HCT116 (cell line): ENCODE measurements around the gene COL15A1. TPM values are rescaled to one million over a fixed set of nuclear protein-coding genes. Genes with fewer than 3 reads are reported as not detected.

Experiments
- ATAC-seq: fragments of 200-7000 bp; cut with Tn5 transposase; 2 replicates; pipeline ENCODE4 v1.9.1; 2020; ENCODE audit warnings: mild to moderate bottlenecking, moderate library complexity
- BruUV-seq: library from RNA; stranded (reverse); fragments of 400-500 nt; replicated peaks from 2 replicates; lab custom pipeline; 2021; lab: Mats Ljungman, UMichigan
- CTCF ChIA-PET: fragments of 300-600 bp; sonication (Branson Sonifier 250); formaldehyde crosslinking; loops from one replicate; lab custom pipeline; 2021; ENCODE audit warnings: antibody characterized with exemption; lab: Charles Lee
- POLR2A ChIA-PET: fragments of 300-600, 350-600 bp; sonication (Branson Sonifier 250); formaldehyde crosslinking; loops from one replicate; lab custom pipeline; 2021; ENCODE audit warnings: antibody characterized with exemption; lab: Charles Lee
- RAD21 ChIA-PET, 2 experiments: fragments of 300-600 bp; sonication (Branson Sonifier 250); formaldehyde crosslinking; loops; one replicate each; lab custom pipeline; 2023; ENCODE audit warnings: low total read pairs in 2 of 2; ENCODE audit not compliant: uncharacterized antibody in 2 of 2, unreplicated experiment in 2 of 2, low non-redundant PET in 1 of 2; lab: Charles Lee
- DNase-seq: peaks from one replicate; pipeline ENCODE4 v3.0.0-alpha.2; 2010; ENCODE audit warnings: low read depth, low spot score
- H2AFZ ChIP-seq: fragments of 200-600 bp; shearing (Covaris generic), sonication (generic); 2 replicates; pipeline ENCODE4 v1.6.1; 2017; ENCODE audit warnings: low read depth, mixed run types, mixed read lengths, antibody characterized with exemption, low read length; ENCODE audit not compliant: poor library complexity, severe bottlenecking
- H3K27ac ChIP-seq: 2 replicates; pipeline ENCODE4 v1.5.1; 2012; ENCODE audit warnings: low read depth, low read length
- H3K27me3 ChIP-seq: fragments of 200-600 bp; sonication (generic); 2 replicates; pipeline ENCODE4 v1.6.1; 2016; ENCODE audit warnings: mixed run types, low read length, mixed read lengths; ENCODE audit not compliant: insufficient read depth
- H3K36me3 ChIP-seq, 2 experiments: fragments of 200-500 bp in 1 of 2; fragments of 200-600 bp in 1 of 2; sonication (Bioruptor generic) in 1 of 2; sonication (generic) in 1 of 2; 2 replicates each; pipeline versions ENCODE4 v1.5.1 to v1.6.1; 2014 to 2016; ENCODE audit warnings: low read length in 2 of 2, inconsistent platforms in 1 of 2, mixed read lengths in 1 of 2, mixed run types in 1 of 2; ENCODE audit not compliant: insufficient read depth in 2 of 2, control insufficient read depth in 1 of 2
- H3K4me1 ChIP-seq, 2 experiments: fragments of 200-600 bp in 1 of 2; sonication (generic) in 1 of 2; 2 replicates each; pipeline versions ENCODE4 v1.5.1 to v1.6.1; 2012 to 2017; ENCODE audit warnings: low read length in 2 of 2, inconsistent platforms in 1 of 2, mild to moderate bottlenecking in 1 of 2, mixed read lengths in 1 of 2, mixed run types in 1 of 2, moderate library complexity in 1 of 2; ENCODE audit not compliant: insufficient read depth in 2 of 2, control insufficient read depth in 1 of 2
- H3K4me2 ChIP-seq: fragments of 200-600 bp; sonication (generic); 2 replicates; pipeline ENCODE4 v1.6.1; 2017; ENCODE audit warnings: mixed run types, low read length, mixed read lengths
- H3K4me3 ChIP-seq, 2 experiments: fragments of 200-600 bp in 1 of 2; sonication (generic) in 1 of 2; replicated peaks in 1 of 2; 2 replicates each; pipeline ENCODE4 v1.5.1; 2011 to 2016; ENCODE audit warnings: low read length in 2 of 2, control low read depth in 1 of 2, low read depth in 1 of 2, mild to moderate bottlenecking in 1 of 2, mixed read lengths in 1 of 2, mixed run types in 1 of 2
- H3K79me2 ChIP-seq: fragments of 200-600 bp; sonication (generic); 2 replicates; pipeline ENCODE4 v1.6.1; 2017; ENCODE audit warnings: mild to moderate bottlenecking, mixed run types, low read length, moderate library complexity, mixed read lengths; ENCODE audit not compliant: insufficient read depth
- H3K9ac ChIP-seq: fragments of 200-600 bp; sonication (generic); 2 replicates; pipeline ENCODE4 v1.6.1; 2016; ENCODE audit warnings: low read length, mixed read lengths
- H3K9me2 ChIP-seq: fragments of 200-600 bp; sonication (generic), shearing (Covaris generic); 2 replicates; pipeline ENCODE4 v1.6.1; 2017; ENCODE audit warnings: mixed run types, mild to moderate bottlenecking, moderate library complexity; ENCODE audit not compliant: insufficient read depth
- H3K9me3 ChIP-seq, 2 experiments: fragments of 200-500 bp in 1 of 2; fragments of 200-600 bp in 1 of 2; sonication (Bioruptor generic) in 1 of 2; sonication (generic) in 1 of 2; 2 replicates each; pipeline ENCODE4 v1.6.1; 2014 to 2017; ENCODE audit warnings: low read length in 2 of 2, mixed read lengths in 2 of 2, inconsistent platforms in 1 of 2, low read depth in 1 of 2, mild to moderate bottlenecking in 1 of 2, mixed run types in 1 of 2, moderate library complexity in 1 of 2; ENCODE audit not compliant: control insufficient read depth in 1 of 2, insufficient read depth in 1 of 2
- H4K20me1 ChIP-seq: fragments of 200-600 bp; sonication (generic), shearing (Covaris generic); 2 replicates; pipeline ENCODE4 v1.6.1; 2017; ENCODE audit warnings: mixed run types, mild to moderate bottlenecking, moderate library complexity; ENCODE audit not compliant: insufficient read depth
- EGR1 ChIP-seq: IDR thresholded peaks from 2 replicates; pipeline ENCODE4 v1.6.1; 2012; ENCODE audit warnings: low read depth
- SIN3A ChIP-seq: IDR thresholded peaks from 2 replicates; pipeline ENCODE4 v1.6.1; 2012; ENCODE audit warnings: low read depth
- intact Hi-C: fragments of 100-400 bp; cut with micrococcal nuclease; formaldehyde crosslinking; loops from 2 replicates; pipeline ENCODE4 v1.10.0; 2022
- total RNA-seq: library from RNA; stranded (reverse); gene quantifications from one replicate; pipeline ENCODE4 v1.2.1, GENCODE V29; 2021; ENCODE audit not compliant: unreplicated experiment
- TF ChIP-seq, protein P1 (sequence below): IDR thresholded peaks from 2 replicates; pipeline ENCODE4 v1.6.1; 2012; ENCODE audit warnings: low read depth
- TF ChIP-seq, protein P2 (sequence below), 3 experiments: fragments of 200-600 bp in 1 of 3; sonication (generic) in 1 of 3; IDR thresholded peaks in 2 of 3; conservative IDR thresholded peaks in 1 of 3; 2 replicates each; pipeline ENCODE4 v1.5.1; 2012 to 2017; ENCODE audit warnings: low read depth in 2 of 3, low read length in 2 of 3, antibody characterized with exemption in 1 of 3, borderline replicate concordance in 1 of 3, control low read depth in 1 of 3, mild to moderate bottlenecking in 1 of 3, mixed read lengths in 1 of 3, mixed run types in 1 of 3, moderate library complexity in 1 of 3; ENCODE audit not compliant: insufficient read depth in 1 of 3

Gene COL15A1
- total RNA-seq, 1 experiment from 2014 or later, result 0.15 TPM

DNA sequence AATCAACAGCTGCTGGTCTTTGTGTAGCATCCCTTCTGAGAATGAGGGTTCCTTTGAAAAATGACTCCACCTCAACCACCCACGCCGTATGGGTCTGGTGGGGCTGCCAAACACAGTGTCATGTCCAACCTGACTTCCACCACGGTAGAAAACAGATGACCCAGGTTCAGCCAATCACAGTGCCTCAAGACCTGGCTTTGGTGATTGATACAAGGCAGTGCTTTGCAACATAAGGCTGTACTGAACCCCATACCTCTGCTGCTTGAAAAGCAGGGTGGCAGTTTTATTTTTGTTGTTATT, 149.7 kb downstream of the COL15A1 start:
- ATAC-seq, result no peak
- DNase-seq, result no peak
- Histone ChIP-seq H3K27me3 (peaks cover 9% of the 10 kb centered on the region), H2AFZ (no peak overlapping the region), H3K4me1 (no peaks in the 10 kb centered on the region), H3K4me2 (no peak overlapping the region), H3K9me2 (no peaks in the 10 kb centered on the region), H3K9ac (no peak overlapping the region), H3K27ac (no peak overlapping the region), H3K36me3 (no peaks in the 10 kb centered on the region), H3K4me3 (no peak overlapping the region), H3K79me2 (no peaks in the 10 kb centered on the region), H3K9me3 (peaks cover 0 to 3% of the 10 kb centered on the region in 2 experiments; a peak in 1 of 4 replicates), H4K20me1 (no peaks in the 10 kb centered on the region)
- intact Hi-C loops, result no loop called here
- ChIA-PET CTCF (no interaction called here), POLR2A (no interaction called here), RAD21 (no interaction called here)
- BruUV-seq, result no TSS peak
- TF ChIP-seq SIN3A, result no peak
- no peak for TF ChIP-seq EGR1

DNA sequence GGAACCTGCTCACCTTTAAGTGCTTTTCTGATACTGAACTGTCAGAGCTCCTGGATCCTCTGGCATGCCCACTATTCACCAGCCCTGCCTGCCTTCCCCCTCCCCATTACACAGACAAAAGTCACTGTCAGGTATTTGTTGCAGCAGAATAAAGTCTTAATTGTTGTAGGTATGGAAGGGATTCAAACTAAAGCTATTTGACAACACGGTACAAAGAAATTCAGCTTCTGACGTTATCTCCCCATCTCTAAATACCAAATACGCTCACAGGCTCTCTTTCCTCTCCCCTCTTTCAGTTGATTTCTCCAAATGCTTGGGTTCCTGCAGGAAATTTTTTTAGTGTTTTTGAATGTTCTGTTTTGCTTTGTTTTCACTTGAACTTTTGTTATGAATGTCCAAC, 151.9 kb downstream of the COL15A1 start:
- Histone ChIP-seq H3K9ac (no peak overlapping the region), H2AFZ (no peak overlapping the region), H3K36me3 (no peaks in the 10 kb centered on the region), H4K20me1 (no peaks in the 10 kb centered on the region), H3K4me3 (no peak overlapping the region), H3K4me1 (no peaks in the 10 kb centered on the region), H3K9me2 (no peaks in the 10 kb centered on the region), H3K9me3 (peaks cover 0 to 2% of the 10 kb centered on the region in 2 experiments; a peak in 1 of 4 replicates), H3K27me3 (peaks cover 9% of the 10 kb centered on the region), H3K27ac (no peak overlapping the region), H3K79me2 (no peaks in the 10 kb centered on the region), H3K4me2 (no peak overlapping the region)
- ChIA-PET RAD21 (no interaction called here), POLR2A (no interaction called here), CTCF (no interaction called here)
- intact Hi-C loops, result no loop called here
- DNase-seq (no peak), ATAC-seq (no peak)
- TF ChIP-seq, protein P1, sequence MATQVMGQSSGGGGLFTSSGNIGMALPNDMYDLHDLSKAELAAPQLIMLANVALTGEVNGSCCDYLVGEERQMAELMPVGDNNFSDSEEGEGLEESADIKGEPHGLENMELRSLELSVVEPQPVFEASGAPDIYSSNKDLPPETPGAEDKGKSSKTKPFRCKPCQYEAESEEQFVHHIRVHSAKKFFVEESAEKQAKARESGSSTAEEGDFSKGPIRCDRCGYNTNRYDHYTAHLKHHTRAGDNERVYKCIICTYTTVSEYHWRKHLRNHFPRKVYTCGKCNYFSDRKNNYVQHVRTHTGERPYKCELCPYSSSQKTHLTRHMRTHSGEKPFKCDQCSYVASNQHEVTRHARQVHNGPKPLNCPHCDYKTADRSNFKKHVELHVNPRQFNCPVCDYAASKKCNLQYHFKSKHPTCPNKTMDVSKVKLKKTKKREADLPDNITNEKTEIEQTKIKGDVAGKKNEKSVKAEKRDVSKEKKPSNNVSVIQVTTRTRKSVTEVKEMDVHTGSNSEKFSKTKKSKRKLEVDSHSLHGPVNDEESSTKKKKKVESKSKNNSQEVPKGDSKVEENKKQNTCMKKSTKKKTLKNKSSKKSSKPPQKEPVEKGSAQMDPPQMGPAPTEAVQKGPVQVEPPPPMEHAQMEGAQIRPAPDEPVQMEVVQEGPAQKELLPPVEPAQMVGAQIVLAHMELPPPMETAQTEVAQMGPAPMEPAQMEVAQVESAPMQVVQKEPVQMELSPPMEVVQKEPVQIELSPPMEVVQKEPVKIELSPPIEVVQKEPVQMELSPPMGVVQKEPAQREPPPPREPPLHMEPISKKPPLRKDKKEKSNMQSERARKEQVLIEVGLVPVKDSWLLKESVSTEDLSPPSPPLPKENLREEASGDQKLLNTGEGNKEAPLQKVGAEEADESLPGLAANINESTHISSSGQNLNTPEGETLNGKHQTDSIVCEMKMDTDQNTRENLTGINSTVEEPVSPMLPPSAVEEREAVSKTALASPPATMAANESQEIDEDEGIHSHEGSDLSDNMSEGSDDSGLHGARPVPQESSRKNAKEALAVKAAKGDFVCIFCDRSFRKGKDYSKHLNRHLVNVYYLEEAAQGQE, result no peak
- TF ChIP-seq, protein P2, sequence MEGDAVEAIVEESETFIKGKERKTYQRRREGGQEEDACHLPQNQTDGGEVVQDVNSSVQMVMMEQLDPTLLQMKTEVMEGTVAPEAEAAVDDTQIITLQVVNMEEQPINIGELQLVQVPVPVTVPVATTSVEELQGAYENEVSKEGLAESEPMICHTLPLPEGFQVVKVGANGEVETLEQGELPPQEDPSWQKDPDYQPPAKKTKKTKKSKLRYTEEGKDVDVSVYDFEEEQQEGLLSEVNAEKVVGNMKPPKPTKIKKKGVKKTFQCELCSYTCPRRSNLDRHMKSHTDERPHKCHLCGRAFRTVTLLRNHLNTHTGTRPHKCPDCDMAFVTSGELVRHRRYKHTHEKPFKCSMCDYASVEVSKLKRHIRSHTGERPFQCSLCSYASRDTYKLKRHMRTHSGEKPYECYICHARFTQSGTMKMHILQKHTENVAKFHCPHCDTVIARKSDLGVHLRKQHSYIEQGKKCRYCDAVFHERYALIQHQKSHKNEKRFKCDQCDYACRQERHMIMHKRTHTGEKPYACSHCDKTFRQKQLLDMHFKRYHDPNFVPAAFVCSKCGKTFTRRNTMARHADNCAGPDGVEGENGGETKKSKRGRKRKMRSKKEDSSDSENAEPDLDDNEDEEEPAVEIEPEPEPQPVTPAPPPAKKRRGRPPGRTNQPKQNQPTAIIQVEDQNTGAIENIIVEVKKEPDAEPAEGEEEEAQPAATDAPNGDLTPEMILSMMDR (IDR thresholded peaks at IDR 0.05 in 2 of 3, conservative IDR thresholded peaks at IDR 0.05 in 1 of 3; ENCODE audit: borderline replicate concordance in 1 of 3, insufficient read depth in 1 of 3, low read depth in 2 of 3, low read length in 2 of 3), result no peak
- no TSS peak for BruUV-seq
